Epithelial cell of esophagus (primary cell): Measurements from ENCODE around the gene VWA2.

Source experiments
- DNase-seq: peaks from one replicate; pipeline ENCODE4 v3.0.0; 2010; ENCODE audit warnings: low read depth
- H3K4me3 ChIP-seq: 2 replicates; pipeline ENCODE4 v1.5.1; 2011; ENCODE audit warnings: mild to moderate bottlenecking, low read length, control low read depth
- CTCF ChIP-seq: IDR thresholded peaks from 2 replicates; pipeline ENCODE4 v1.5.1; 2011; ENCODE audit warnings: low read depth, mild to moderate bottlenecking, low read length, control low read depth, inconsistent platforms; ENCODE audit not compliant: insufficient read depth; ENCODE audit errors: missing control alignments

VWA2 gene

GRCh38 chr10:114284346-114285071, 45.5 kb downstream of the VWA2 start:
- no peak for TF ChIP-seq CTCF
- no peak overlapping the region for H3K4me3 ChIP-seq
- DNase-seq, result no peak

GRCh38 chr10:114285961-114286441, 46.9 kb downstream of the VWA2 start:
- no peak for TF ChIP-seq CTCF
- DNase-seq, result no peak
- H3K4me3 ChIP-seq, result no peak overlapping the region

- no peak for TF ChIP-seq CTCF
- no peak overlapping the region for H3K4me3 ChIP-seq
- DNase-seq, result no peak
Measured at GRCh38 chr10:114286921-114287320, 47.9 kb downstream of the VWA2 start.

GRCh38 chr10:114288424-114289095, 49.5 kb downstream of the VWA2 start:
- DNase-seq, result no peak
- TF ChIP-seq CTCF, result no peak
- no peak overlapping the region for H3K4me3 ChIP-seq

GRCh38 chr10:114289096-114289436, 50.0 kb downstream of the VWA2 start:
- no peak for DNase-seq
- no peak overlapping the region for H3K4me3 ChIP-seq
- TF ChIP-seq CTCF, result no peak

GRCh38 chr10:114290038-114290437, 51.0 kb downstream of the VWA2 start:
- DNase-seq, result no peak
- TF ChIP-seq CTCF, result no peak
- no peak overlapping the region for H3K4me3 ChIP-seq
